Loucy (cell line): ENCODE results near the gene HMGCS1.

Experiments
- H2AFZ ChIP-seq: fragments of 200-600 bp; sonication (generic); 2 replicates; pipeline ENCODE4 v1.6.0; 2016; ENCODE audit warnings: antibody characterized with exemption, mild to moderate bottlenecking, low read length, moderate library complexity
- H3F3A ChIP-seq: fragments of 200-600 bp; 2 replicates; pipeline ENCODE4 v1.6.0; 2016; ENCODE audit warnings: antibody characterized with exemption, low read depth, mild to moderate bottlenecking
- H3K27me3 ChIP-seq: fragments of 200-600 bp; sonication (generic); 2 replicates; pipeline ENCODE4 v1.6.1; 2014; ENCODE audit warnings: low read length, mild to moderate bottlenecking; ENCODE audit not compliant: insufficient read depth, poor library complexity, severe bottlenecking
- H3K36me3 ChIP-seq: fragments of 200-600 bp; sonication (generic); 2 replicates; pipeline ENCODE4 v1.6.1; 2016; ENCODE audit warnings: low read length; ENCODE audit not compliant: insufficient read depth
- H3K4me1 ChIP-seq: fragments of 200-600 bp; sonication (generic); 2 replicates; pipeline ENCODE4 v1.5.1; 2014; ENCODE audit warnings: low read length, mild to moderate bottlenecking; ENCODE audit not compliant: insufficient read depth, poor library complexity, severe bottlenecking
- H3K4me2 ChIP-seq: fragments of 200-600 bp; sonication (generic); 2 replicates; pipeline ENCODE4 v1.6.0; 2014; ENCODE audit warnings: antibody characterized with exemption, low read length, low read depth, mild to moderate bottlenecking; ENCODE audit not compliant: poor library complexity, severe bottlenecking
- H3K4me3 ChIP-seq: fragments of 200-600 bp; sonication (generic); 2 replicates; pipeline ENCODE4 v1.5.1; 2014; ENCODE audit warnings: low read length, mild to moderate bottlenecking, mixed read lengths; ENCODE audit not compliant: poor library complexity, severe bottlenecking
- H3K79me2 ChIP-seq: fragments of 200-600 bp; sonication (generic); 2 replicates; pipeline ENCODE4 v1.6.1; 2014; ENCODE audit warnings: low read length; ENCODE audit not compliant: insufficient read depth
- H3K9ac ChIP-seq: fragments of 200-600 bp; sonication (generic); 2 replicates; pipeline ENCODE4 v1.6.0; 2014; ENCODE audit warnings: mild to moderate bottlenecking, low read depth, low read length, moderate library complexity; ENCODE audit not compliant: poor library complexity, severe bottlenecking
- H3K9me2 ChIP-seq: fragments of 200-600 bp; sonication (generic); replicated peaks from 2 replicates; pipeline ENCODE4 v1.6.1; 2016; ENCODE audit warnings: low read depth, low read length, mixed read lengths
- H3K9me3 ChIP-seq: fragments of 200-600 bp; sonication (generic); 2 replicates; pipeline ENCODE4 v1.6.1; 2014; ENCODE audit warnings: mild to moderate bottlenecking, antibody characterized with exemption, low read length, low read depth; ENCODE audit not compliant: insufficient read depth
- H4K20me1 ChIP-seq: fragments of 200-600 bp; sonication (generic); 2 replicates; pipeline ENCODE4 v1.6.0; 2014; ENCODE audit warnings: antibody characterized with exemption, low read length, mild to moderate bottlenecking; ENCODE audit not compliant: insufficient read depth, poor library complexity, severe bottlenecking
- EZH2phosphoT487 ChIP-seq: fragments of 200-600 bp; IDR thresholded peaks from 2 replicates; pipeline ENCODE4 v1.6.1; 2018; ENCODE audit warnings: antibody characterized with exemption, mild to moderate bottlenecking, moderate library complexity, borderline replicate concordance
- TF ChIP-seq, protein P1 (sequence below): fragments of 200-600 bp; sonication (generic); conservative IDR thresholded peaks from 2 replicates; pipeline ENCODE4 v1.5.1; 2014; ENCODE audit warnings: mild to moderate bottlenecking, antibody characterized with exemption, low read length

The HMGCS1 gene

GRCh38 chr5:43313035-43313853 is at the start of gene HMGCS1:
HMGCS1 (minus strand) TSS chr5:43313412; CDS start chr5:43298965, 14,447 bp downstream.
- H3F3A ChIP-seq = peaks cover 9% of the 10 kb centered on the region
- H3K4me2 ChIP-seq = peak within 1 kb of the TSS; percentile 98
- no peaks in the 10 kb centered on the region for H3K9me2 ChIP-seq
- H3K4me1 ChIP-seq = peaks cover 48% of the 10 kb centered on the region
- H3K4me3 ChIP-seq = peak within 1 kb of the TSS; percentile 88
- no peaks in the 10 kb centered on the region for H3K27me3 ChIP-seq
- H4K20me1 ChIP-seq = peaks cover 49% of the 10 kb centered on the region
- H3K9me3 ChIP-seq = no peaks in the 10 kb centered on the region
- peaks cover 4% of the 10 kb centered on the region; the same call in 1 of the 2 replicates for H3K36me3 ChIP-seq
- peaks cover 50% of the 10 kb centered on the region for H3K79me2 ChIP-seq
- peak within 1 kb of the TSS; percentile 97 for H3K9ac ChIP-seq
- peak within 1 kb of the TSS; percentile 32; the same call in 1 of the 2 replicates for H2AFZ ChIP-seq
- TF ChIP-seq, protein P1, sequence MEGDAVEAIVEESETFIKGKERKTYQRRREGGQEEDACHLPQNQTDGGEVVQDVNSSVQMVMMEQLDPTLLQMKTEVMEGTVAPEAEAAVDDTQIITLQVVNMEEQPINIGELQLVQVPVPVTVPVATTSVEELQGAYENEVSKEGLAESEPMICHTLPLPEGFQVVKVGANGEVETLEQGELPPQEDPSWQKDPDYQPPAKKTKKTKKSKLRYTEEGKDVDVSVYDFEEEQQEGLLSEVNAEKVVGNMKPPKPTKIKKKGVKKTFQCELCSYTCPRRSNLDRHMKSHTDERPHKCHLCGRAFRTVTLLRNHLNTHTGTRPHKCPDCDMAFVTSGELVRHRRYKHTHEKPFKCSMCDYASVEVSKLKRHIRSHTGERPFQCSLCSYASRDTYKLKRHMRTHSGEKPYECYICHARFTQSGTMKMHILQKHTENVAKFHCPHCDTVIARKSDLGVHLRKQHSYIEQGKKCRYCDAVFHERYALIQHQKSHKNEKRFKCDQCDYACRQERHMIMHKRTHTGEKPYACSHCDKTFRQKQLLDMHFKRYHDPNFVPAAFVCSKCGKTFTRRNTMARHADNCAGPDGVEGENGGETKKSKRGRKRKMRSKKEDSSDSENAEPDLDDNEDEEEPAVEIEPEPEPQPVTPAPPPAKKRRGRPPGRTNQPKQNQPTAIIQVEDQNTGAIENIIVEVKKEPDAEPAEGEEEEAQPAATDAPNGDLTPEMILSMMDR = peak; percentile 28
- no peak for TF ChIP-seq EZH2phosphoT487

GRCh38 chr5:43358726-43359125 is 45.5 kb upstream of the HMGCS1 start:
- H3K36me3 ChIP-seq = no peaks in the 10 kb centered on the region
- H3K4me1 ChIP-seq = no peaks in the 10 kb centered on the region
- no peaks in the 10 kb centered on the region for H3F3A ChIP-seq
- H3K79me2 ChIP-seq = no peaks in the 10 kb centered on the region
- no peak overlapping the region for H2AFZ ChIP-seq
- H3K9me2 ChIP-seq = no peaks in the 10 kb centered on the region
- H3K4me2 ChIP-seq = no peak overlapping the region
- H4K20me1 ChIP-seq = no peaks in the 10 kb centered on the region
- H3K27me3 ChIP-seq = no peaks in the 10 kb centered on the region
- H3K9me3 ChIP-seq = peaks cover 9% of the 10 kb centered on the region; the same call in 1 of the 2 replicates
- no peak overlapping the region for H3K4me3 ChIP-seq
- no peak overlapping the region for H3K9ac ChIP-seq
- TF ChIP-seq, protein P1 = no peak
- TF ChIP-seq EZH2phosphoT487 = no peak

- H3K27me3 ChIP-seq = no peaks in the 10 kb centered on the region
- no peak overlapping the region for H2AFZ ChIP-seq
- H3F3A ChIP-seq = no peaks in the 10 kb centered on the region
- H3K4me1 ChIP-seq = no peaks in the 10 kb centered on the region
- H3K36me3 ChIP-seq = no peaks in the 10 kb centered on the region
- peaks cover 9% of the 10 kb centered on the region; the same call in 1 of the 2 replicates for H3K9me3 ChIP-seq
- H3K4me3 ChIP-seq = no peak overlapping the region
- no peak for TF ChIP-seq EZH2phosphoT487
- TF ChIP-seq, protein P1 = no peak
- no peaks in the 10 kb centered on the region for H4K20me1 ChIP-seq
- no peak overlapping the region for H3K9ac ChIP-seq
- H3K4me2 ChIP-seq = no peak overlapping the region
- no peaks in the 10 kb centered on the region for H3K9me2 ChIP-seq
- H3K79me2 ChIP-seq = no peaks in the 10 kb centered on the region
These were observed 45.1 kb upstream of the HMGCS1 start for GRCh38 chr5:43358301-43358700.
